Gastrocnemius medialis (tissue), 4 donors: ENCODE results near the gene KLF16. TPM values are rescaled to one million over a fixed set of nuclear protein-coding genes. Genes with fewer than 3 reads are reported as not detected.

ENCODE experiments used
- ATAC-seq, 2 donors: fragments of 150-250 bp; one replicate each; pipeline ENCODE4 v1.9.1; 2016
- DNase-seq, 2 donors: peaks; one replicate each; pipeline ENCODE4 v3.0.0-alpha.2; 2019
- H3K27ac ChIP-seq, 4 donors: fragments of 200-600 bp; sonication (generic); 1 replicate in 1 of 4; 2 replicates in 3 of 4; pipeline ENCODE4 v1.5.1; 2016 to 2018; ENCODE audit warnings: mild to moderate bottlenecking in 2 of 4, moderate library complexity in 1 of 4
- H3K27me3 ChIP-seq, 3 donors: fragments of 200-600 bp; sonication (generic) in 2 of 3; 1 replicate in 1 of 3; 2 replicates in 2 of 3; pipeline versions ENCODE4 v1.5.1 to v1.6.0; 2016 to 2019; ENCODE audit warnings: mild to moderate bottlenecking in 1 of 3, moderate library complexity in 1 of 3
- H3K36me3 ChIP-seq, 2 donors: fragments of 200-600 bp; sonication (generic) in 1 of 2; one replicate each; pipeline ENCODE4 v1.5.1; 2017 to 2018
- H3K4me1 ChIP-seq, 2 donors: fragments of 200-600 bp; sonication (generic) in 1 of 2; one replicate each; pipeline ENCODE4 v1.5.1; 2016 to 2017; ENCODE audit warnings: mild to moderate bottlenecking in 2 of 2
- H3K4me3 ChIP-seq, 4 donors: fragments of 200-600 bp; sonication (generic) in 3 of 4; 1 replicate in 1 of 4; 2 replicates in 3 of 4; pipeline ENCODE4 v1.5.1; 2016 to 2019; ENCODE audit warnings: mild to moderate bottlenecking in 2 of 4
- H3K9me3 ChIP-seq, 3 donors: fragments of 200-600 bp; sonication (generic) in 2 of 3; 1 replicate in 1 of 3; 2 replicates in 2 of 3; pipeline ENCODE4 v1.5.1; 2016 to 2019
- CTCF ChIP-seq, 5 experiments: fragments of 450-650 bp in 3 of 5; fragments of 200-600 bp in 2 of 5; sonication (generic) in 2 of 5; IDR thresholded peaks in 4 of 5; conservative IDR thresholded peaks in 1 of 5; 1 replicate in 4 of 5; 2 replicates in 1 of 5; pipeline ENCODE4 v1.5.1; 2016 to 2019; ENCODE audit warnings: antibody characterized with exemption in 5 of 5, mild to moderate bottlenecking in 3 of 5, moderate library complexity in 3 of 5
- POLR2A ChIP-seq, 2 donors: fragments of 450-650 bp; IDR thresholded peaks; one replicate each; pipeline ENCODE4 v1.6.1; 2017; ENCODE audit warnings: antibody characterized with exemption in 2 of 2, mild to moderate bottlenecking in 2 of 2, moderate library complexity in 2 of 2
- in situ Hi-C, 4 donors: fragments of 200-750 bp; cut with MboI; loops; one replicate each; pipeline versions ENCODE4 v1.15.0 to v1.8.0; 2017; ENCODE audit warnings: low sequenced_read_pairs in 4 of 4
- intact Hi-C: fragments of 100-400 bp; cut with DNase I; formaldehyde crosslinking; loops from one replicate; pipeline ENCODE4 v1.15.1; 2023; ENCODE audit warnings: low total_unique reads
- total RNA-seq, 4 donors: library from RNA; depleted of rRNA; stranded (reverse); fragments of >200 nt; gene quantifications; one replicate each; pipeline versions ENCODE4 v1.1.0 to v1.2.3, GENCODE V29; 2016

KLF16 gene
- total RNA-seq, 4 donors from 2014 or later, result 0.58 to 4.0 (median 1.4) TPM

GRCh38 chr19:1906985-1907562 is 43.7 kb upstream of the KLF16 start:
- no peak for DNase-seq
- Histone ChIP-seq H3K27me3 (no peaks in the 10 kb centered on the region), H3K36me3 (no peaks in the 10 kb centered on the region), H3K9me3 (no peaks in the 10 kb centered on the region), H3K4me3 (no peak overlapping the region), H3K27ac (peak overlapping the region in 1 of 4 donors; percentile 34), H3K4me1 (peaks cover 4 to 15% of the 10 kb centered on the region in 2 donors)
- intact Hi-C loops, result no loop called here
- no peak for TF ChIP-seq CTCF (IDR thresholded peaks at IDR 0.05 in 4 of 5, conservative IDR thresholded peaks at IDR 0.05 in 1 of 5)
- no peak for ATAC-seq
- in situ Hi-C loops, result no loop called here

GRCh38 chr19:1905863-1906375 is 42.5 kb upstream of the KLF16 start:
- TF ChIP-seq POLR2A (IDR thresholded peaks at IDR 0.05), result no peak
- no peak for TF ChIP-seq CTCF (IDR thresholded peaks at IDR 0.05 in 4 of 5, conservative IDR thresholded peaks at IDR 0.05 in 1 of 5)
- Histone ChIP-seq H3K36me3 (no peaks in the 10 kb centered on the region), H3K4me1 (peaks cover 4 to 15% of the 10 kb centered on the region in 2 donors), H3K4me3 (peak overlapping the region; percentile 65 to 90 (median 72)), H3K27ac (peak overlapping the region; percentile 85 to 91 (median 88)), H3K27me3 (no peaks in the 10 kb centered on the region), H3K9me3 (no peaks in the 10 kb centered on the region)
- in situ Hi-C loops, result no loop called here
- intact Hi-C loops, result loop anchor here (1.0 kb wide), 1 partner anchor 42 kb away; no protein-coding TSS in a partner anchor
- ATAC-seq (no peak), DNase-seq (no peak)

- intact Hi-C loops, result loop anchor here (1.0 kb wide), 1 partner anchor 41 kb away; no protein-coding TSS in a partner anchor
- H3K27ac ChIP-seq, result peak within 1 kb of the TSS; percentile 85 to 91 (median 88)
- ATAC-seq (peak; percentile 98 to 99), DNase-seq (peak; percentile 99)
- in situ Hi-C loops, result no loop called here
- H3K4me1 ChIP-seq, result peaks cover 4 to 15% of the 10 kb centered on the region in 2 donors
- H3K4me3 ChIP-seq, result peak within 1 kb of the TSS; percentile 65 to 90 (median 72)
- H3K9me3 ChIP-seq, result no peaks in the 10 kb centered on the region
- H3K36me3 ChIP-seq, result no peaks in the 10 kb centered on the region
- TF ChIP-seq CTCF (IDR thresholded peaks at IDR 0.05 in 4 of 5, conservative IDR thresholded peaks at IDR 0.05 in 1 of 5), result peak in 1 of 5 experiments; percentile 17
- peak; percentile 85 to 88 for TF ChIP-seq POLR2A (IDR thresholded peaks at IDR 0.05)
- H3K27me3 ChIP-seq, result no peaks in the 10 kb centered on the region
These were observed 41.9 kb upstream of the KLF16 start, which contains the start of the genes ADAT3 and SCAMP4 for GRCh38 chr19:1905110-1905862. Gene ADAT3 (plus strand): TSS chr19:1905399. CDS start chr19:1912048, 6,649 bp downstream. Gene SCAMP4 (plus strand): TSS chr19:1905399. CDS start chr19:1915020, 9,621 bp downstream.

- in situ Hi-C loops, result no loop called here
- peak overlapping the region in 3 of 4 donors; percentile 18 to 76 (median 65) for H3K4me3 ChIP-seq
- ATAC-seq, result no peak
- no peaks in the 10 kb centered on the region for H3K9me3 ChIP-seq
- H3K4me1 ChIP-seq, result peaks cover 4 to 15% of the 10 kb centered on the region in 2 donors
- no peaks in the 10 kb centered on the region for H3K27me3 ChIP-seq
- peak overlapping the region; percentile 85 to 91 (median 88) for H3K27ac ChIP-seq
- no peak for DNase-seq
- no peaks in the 10 kb centered on the region for H3K36me3 ChIP-seq
- intact Hi-C loops, result loop anchor here (1.0 kb wide), 1 partner anchor 40 kb away; no protein-coding TSS in a partner anchor
- TF ChIP-seq CTCF (IDR thresholded peaks at IDR 0.05 in 4 of 5, conservative IDR thresholded peaks at IDR 0.05 in 1 of 5) (no peak), POLR2A (IDR thresholded peaks at IDR 0.05) (no peak)
These were observed 41.4 kb upstream of the KLF16 start for GRCh38 chr19:1904860-1905109.
